B cell (primary cell): Measurements from ENCODE around the gene NFASC. TPM values are rescaled to one million over a fixed set of nuclear protein-coding genes. Genes with fewer than 3 reads are reported as not detected.

Experiments
- ATAC-seq: fragments of 200-7000 bp; cut with Tn5 transposase; one replicate; pipeline ENCODE4 v1.10.0; 2021; ENCODE audit warnings: low read depth, mild to moderate bottlenecking, moderate number of reproducible peaks, moderate library complexity
- CTCF ChIA-PET: fragments of 350-600 bp; sonication (Branson Sonifier 250); formaldehyde crosslinking; loops from one replicate; lab custom pipeline; 2021; ENCODE audit warnings: antibody characterized with exemption, inconsistent platforms; lab: Charles Lee
- POLR2A ChIA-PET: fragments of 350-600 bp; sonication (Branson Sonifier 250); formaldehyde crosslinking; loops from one replicate; lab custom pipeline; 2021; ENCODE audit warnings: antibody characterized with exemption; lab: Charles Lee
- DNase-seq: peaks from one replicate; pipeline ENCODE4 v3.0.0; 2013
- H2AFZ ChIP-seq: 2 replicates; pipeline ENCODE4 v1.6.1; 2012; ENCODE audit warnings: mild to moderate bottlenecking, low read depth, low read length; ENCODE audit not compliant: insufficient read depth, poor library complexity, severe bottlenecking
- H3K27ac ChIP-seq, 2 donors: 1 replicate in 1 of 2; 2 replicates in 1 of 2; pipeline ENCODE4 v1.5.1; 2012 to 2013; ENCODE audit warnings: low read length in 2 of 2, mild to moderate bottlenecking in 2 of 2, moderate library complexity in 1 of 2
- H3K27me3 ChIP-seq, 4 experiments: fragments of 200-600 bp in 1 of 4; sonication (generic) in 1 of 4; replicated peaks in 1 of 4; 1 replicate in 2 of 4; 2 replicates in 2 of 4; pipeline versions ENCODE4 v1.6.1 to v1.7.0; 2013 to 2016; ENCODE audit warnings: low read length in 3 of 4, mild to moderate bottlenecking in 2 of 4, mixed read lengths in 1 of 4, moderate library complexity in 1 of 4; ENCODE audit not compliant: insufficient read depth in 4 of 4, control insufficient read depth in 3 of 4; ENCODE audit errors: control extremely low read depth in 1 of 4
- H3K36me3 ChIP-seq, 2 experiments: replicated peaks in 1 of 2; 1 replicate in 1 of 2; 2 replicates in 1 of 2; pipeline versions ENCODE4 v1.6.1 to v1.7.1; 2013; ENCODE audit warnings: low read length in 1 of 2; ENCODE audit not compliant: insufficient read depth in 2 of 2, control insufficient read depth in 1 of 2; ENCODE audit errors: control extremely low read depth in 1 of 2, extremely low read depth in 1 of 2
- H3K4me1 ChIP-seq, 2 donors: fragments of 200-600 bp in 1 of 2; sonication (generic) in 1 of 2; 1 replicate in 1 of 2; 2 replicates in 1 of 2; pipeline versions ENCODE4 v1.5.1 to v1.6.1; 2013 to 2017; ENCODE audit warnings: low read length in 2 of 2; ENCODE audit not compliant: control insufficient read depth in 2 of 2, insufficient read depth in 2 of 2
- H3K4me2 ChIP-seq: replicated peaks from 2 replicates; pipeline ENCODE3; 2012; ENCODE audit warnings: mild to moderate bottlenecking, low read depth, low read length; ENCODE audit not compliant: poor library complexity, severe bottlenecking
- H3K4me3 ChIP-seq, 5 experiments: fragments of 200-600 bp in 1 of 5; sonication (generic) in 1 of 5; 1 replicate in 3 of 5; 2 replicates in 2 of 5; pipeline versions ENCODE4 v1.5.1 to v1.7.0; 2011 to 2016; ENCODE audit warnings: low read length in 4 of 5, mild to moderate bottlenecking in 4 of 5, low read depth in 2 of 5, control low read depth in 1 of 5, moderate library complexity in 1 of 5; ENCODE audit not compliant: insufficient read depth in 1 of 5; ENCODE audit errors: control extremely low read depth in 1 of 5, extremely low read depth in 1 of 5
- H3K79me2 ChIP-seq: fragments of 200-600 bp; sonication (generic); one replicate; pipeline ENCODE4 v1.6.0; 2016; ENCODE audit warnings: low read length; ENCODE audit not compliant: control insufficient read depth, insufficient read depth
- H3K9ac ChIP-seq: fragments of 200-600 bp; sonication (generic); 2 replicates; pipeline ENCODE4 v1.6.1; 2017; ENCODE audit warnings: mild to moderate bottlenecking, low read length, moderate library complexity
- H3K9me3 ChIP-seq, 3 donors: one replicate each; pipeline versions ENCODE4 v1.6.1 to v1.7.1; 2013; ENCODE audit warnings: low read length in 2 of 3; ENCODE audit not compliant: control insufficient read depth in 2 of 3, insufficient read depth in 1 of 3; ENCODE audit errors: control extremely low read depth in 1 of 3
- H4K20me1 ChIP-seq: 2 replicates; pipeline ENCODE4 v1.6.0; 2012; ENCODE audit warnings: mild to moderate bottlenecking, low read length; ENCODE audit not compliant: insufficient read depth, control insufficient read depth, poor library complexity, severe bottlenecking
- H3K27ac Mint-ChIP-seq: one replicate; pipeline ENCODE4 v1.8.0; 2021; ENCODE audit warnings: mixed read lengths
- H3K27me3 Mint-ChIP-seq: one replicate; pipeline ENCODE4 v1.8.0; 2021; ENCODE audit warnings: mixed read lengths
- H3K4me1 Mint-ChIP-seq: one replicate; pipeline ENCODE4 v1.8.0; 2021; ENCODE audit warnings: mixed read lengths
- H3K4me3 Mint-ChIP-seq: one replicate; pipeline ENCODE4 v1.8.0; 2021; ENCODE audit warnings: mixed read lengths
- H3K9me3 Mint-ChIP-seq: one replicate; pipeline ENCODE4 v1.8.0; 2022; ENCODE audit warnings: mixed read lengths; ENCODE audit not compliant: insufficient read depth
- CTCF ChIP-seq: fragments of 200-600 bp; IDR thresholded peaks from one replicate; pipeline ENCODE4 v1.8.0; 2022; ENCODE audit warnings: antibody characterized with exemption, mild to moderate bottlenecking
- EZH2 ChIP-seq: IDR thresholded peaks from 2 replicates; pipeline ENCODE4 v1.6.1; 2012; ENCODE audit warnings: borderline replicate concordance, low read depth, mild to moderate bottlenecking, moderate library complexity, low read length; ENCODE audit not compliant: insufficient read depth, poor library complexity, severe bottlenecking
- WGBS: methylation state at CpG from one replicate; pipeline ENCODE4 v1.1.5; 2013; ENCODE audit warnings: missing lambda C conversion rate; ENCODE audit not compliant: insufficient coverage; 5-methylcytosine and 5-hydroxymethylcytosine counted together
- intact Hi-C: fragments of 100-400 bp; cut with micrococcal nuclease; formaldehyde crosslinking; loops from one replicate; pipeline ENCODE4 v1.10.0; 2022
- polyA plus RNA-seq: library from polyadenylated mRNA; depleted of rRNA; stranded (reverse); fragments of >200 nt; gene quantifications from 2 replicates; pipeline ENCODE4 v1.2.3, GENCODE V29; 2012
- total RNA-seq, 2 donors: library from RNA; stranded (reverse); fragments of 120-200 nt in 1 of 2; gene quantifications; 1 replicate in 1 of 2; 2 replicates in 1 of 2; pipeline versions ENCODE4 v1.2.3 to v1.2.4, GENCODE V29; 2013 to 2022

NFASC gene
- total and polyA plus RNA-seq, 2 donors (not counting 1 experiment from before 2014, with no cell fraction given), result 0.06 to 0.39 TPM

DNA sequence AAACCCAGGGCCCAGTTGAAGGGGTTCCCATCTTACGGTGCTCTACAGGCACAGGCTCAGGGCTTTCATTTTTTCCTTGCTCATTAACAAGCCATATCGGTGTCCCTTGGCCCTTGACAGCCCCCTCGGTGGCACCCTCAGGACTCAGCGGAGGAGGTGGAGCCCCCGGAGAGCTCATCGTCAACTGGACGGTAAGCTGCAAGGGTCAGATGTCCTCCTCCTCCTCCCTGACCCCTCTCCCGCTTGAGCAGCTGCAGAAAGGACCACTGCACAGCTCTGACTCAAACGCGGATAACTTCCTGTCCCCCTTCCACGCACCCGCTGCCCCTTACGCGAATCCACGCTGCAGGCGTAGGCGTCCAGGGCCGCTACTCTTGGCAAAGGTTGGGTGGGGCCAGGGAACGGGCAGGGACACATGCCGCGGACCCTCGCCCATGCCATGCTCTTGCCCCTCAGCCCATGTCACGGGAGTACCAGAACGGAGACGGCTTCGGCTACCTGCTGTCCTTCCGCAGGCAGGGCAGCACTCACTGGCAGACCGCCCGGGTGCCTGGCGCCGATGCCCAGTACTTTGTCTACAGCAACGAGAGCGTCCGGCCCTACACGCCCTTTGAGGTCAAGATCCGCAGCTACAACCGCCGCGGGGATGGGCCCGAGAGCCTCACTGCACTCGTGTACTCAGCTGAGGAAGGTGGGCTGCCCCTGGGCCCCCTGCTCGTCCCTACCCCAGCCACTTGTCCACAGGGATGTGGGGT, 198.9 kb downstream of the NFASC start:
- ATAC-seq (no peak), DNase-seq (no peak)
- H3K79me2 ChIP-seq, result no peaks in the 10 kb centered on the region
- H2AFZ ChIP-seq, result no peak overlapping the region
- H3K27ac Mint-ChIP-seq, result no peak overlapping the region
- no peak overlapping the region for H3K9ac ChIP-seq
- CTCF ChIA-PET, result interaction anchor here (1.2 kb wide), 1 partner anchor 8 kb away, joined by 7 read pairs; no protein-coding TSS in a partner anchor
- H3K27me3 Mint-ChIP-seq, result no peaks in the 10 kb centered on the region
- H3K36me3 ChIP-seq, result no peaks in the 10 kb centered on the region
- intact Hi-C loops, result no loop called here
- POLR2A ChIA-PET, result no interaction called here
- no peaks in the 10 kb centered on the region for H3K4me1 Mint-ChIP-seq
- WGBS, result 96% methylated on average over 42 of the region's 42 CpGs
- H3K4me2 ChIP-seq, result no peak overlapping the region
- no peaks in the 10 kb centered on the region for H3K4me1 ChIP-seq
- no peaks in the 10 kb centered on the region for H3K9me3 Mint-ChIP-seq
- H3K4me3 Mint-ChIP-seq, result no peak overlapping the region
- no peaks in the 10 kb centered on the region for H3K9me3 ChIP-seq
- H3K27me3 ChIP-seq, result no peaks in the 10 kb centered on the region
- no peak overlapping the region for H3K4me3 ChIP-seq
- TF ChIP-seq CTCF (no peak), EZH2 (no peak)
- H4K20me1 ChIP-seq, result no peaks in the 10 kb centered on the region
- no peak overlapping the region for H3K27ac ChIP-seq

- WGBS, result 81% methylated on average over 2 of the region's 2 CpGs
- intact Hi-C loops, result no loop called here
- Mint-ChIP-seq H3K9me3 (no peaks in the 10 kb centered on the region), H3K4me3 (no peak overlapping the region), H3K4me1 (no peaks in the 10 kb centered on the region), H3K27me3 (no peaks in the 10 kb centered on the region), H3K27ac (no peak overlapping the region)
- Histone ChIP-seq H3K4me1 (no peaks in the 10 kb centered on the region), H3K27ac (no peak overlapping the region), H3K36me3 (no peaks in the 10 kb centered on the region), H2AFZ (no peak overlapping the region), H3K79me2 (no peaks in the 10 kb centered on the region), H3K9ac (no peak overlapping the region), H3K27me3 (no peaks in the 10 kb centered on the region), H3K4me3 (no peak overlapping the region), H3K9me3 (no peaks in the 10 kb centered on the region), H3K4me2 (no peak overlapping the region), H4K20me1 (no peaks in the 10 kb centered on the region)
- POLR2A ChIA-PET, result no interaction called here
- DNase-seq (no peak), ATAC-seq (no peak)
- TF ChIP-seq CTCF (no peak), EZH2 (no peak)
- CTCF ChIA-PET, result interaction anchor here (2.6 kb wide), 1 partner anchor 9 kb away, joined by 12 read pairs; no protein-coding TSS in a partner anchor
Measured at GRCh38 chr1:205071028-205071409, 200.4 kb downstream of the NFASC start.
